HG03139 (cell line): ENCODE data around the gene SPECC1L.

Experiments used
- ATAC-seq: cut with Tn5 transposase; IDR thresholded peaks from one replicate; pipeline ENCODE4 v1.9.1; 2021; ENCODE audit not compliant: unreplicated experiment

The SPECC1L gene

GRCh38 chr22:24319451-24319850, 48.8 kb downstream of the SPECC1L start:
- ATAC-seq, result no peak

GRCh38 chr22:24321999-24322398, 51.4 kb downstream of the SPECC1L start:
- no peak for ATAC-seq

GRCh38 chr22:24322522-24322921, 51.9 kb downstream of the SPECC1L start:
- ATAC-seq, result no peak

GRCh38 chr22:24323233-24323632, 52.6 kb downstream of the SPECC1L start:
- no peak for ATAC-seq

- no peak for ATAC-seq
Measured at GRCh38 chr22:24323695-24324094, 53.1 kb downstream of the SPECC1L start.

GRCh38 chr22:24324137-24324536, 53.5 kb downstream of the SPECC1L start:
- ATAC-seq, result no peak

- no peak for ATAC-seq
Measured at GRCh38 chr22:24325105-24325757, 54.6 kb downstream of the SPECC1L start.

GRCh38 chr22:24326266-24326665, 55.6 kb downstream of the SPECC1L start:
- no peak for ATAC-seq

GRCh38 chr22:24327832-24328231, 57.2 kb downstream of the SPECC1L start:
- no peak for ATAC-seq

- no peak for ATAC-seq
Measured at GRCh38 chr22:24329453-24329852, 58.8 kb downstream of the SPECC1L start.

GRCh38 chr22:24330636-24331035, 60.0 kb downstream of the SPECC1L start:
- no peak for ATAC-seq

- ATAC-seq, result no peak
Measured at GRCh38 chr22:24331468-24332440, 61.1 kb downstream of the SPECC1L start.

GRCh38 chr22:24333301-24333700, 62.7 kb downstream of the SPECC1L start:
- no peak for ATAC-seq

GRCh38 chr22:24335496-24335895, 64.9 kb downstream of the SPECC1L start:
- no peak for ATAC-seq

- no peak for ATAC-seq
Measured at GRCh38 chr22:24337894-24338645, 67.4 kb downstream of the SPECC1L start.

GRCh38 chr22:24338726-24339451, 68.3 kb downstream of the SPECC1L start:
- no peak for ATAC-seq

- no peak for ATAC-seq
Measured at GRCh38 chr22:24339452-24339747, 68.8 kb downstream of the SPECC1L start.

- ATAC-seq, result no peak
Measured at GRCh38 chr22:24341627-24342026, 71.0 kb downstream of the SPECC1L start.

GRCh38 chr22:24350627-24351026, 80.0 kb downstream of the SPECC1L start:
- ATAC-seq, result no peak

- no peak for ATAC-seq
Measured at GRCh38 chr22:24353121-24353520, 82.5 kb downstream of the SPECC1L start.

- ATAC-seq, result no peak
Measured at GRCh38 chr22:24355574-24355973, 84.9 kb downstream of the SPECC1L start.
